ENCODE data around the gene NOBOX. TPM values are rescaled to one million over a fixed set of nuclear protein-coding genes. Genes with fewer than 3 reads are reported as not detected.
"Not testable (repeated sequence)": the region's sequence is repeated elsewhere in the genome, so short reads cannot be mapped to it uniquely, and the experiment has no call there.

The NOBOX gene
- total RNA-seq, 1 donor, result not detected

- no peaks in the 10 kb centered on the region for H3K4me1 ChIP-seq (ENCODE audit: insufficient read depth, low read length)
- no peak overlapping the region for H3K4me3 ChIP-seq (ENCODE audit: low read length)
- H3K9me3 ChIP-seq (ENCODE audit: low read depth, low read length), result no peaks in the 10 kb centered on the region
- no peaks in the 10 kb centered on the region for H3K27me3 ChIP-seq (ENCODE audit: insufficient read depth, low read length)
These were observed 24.8 kb downstream of the NOBOX start for GRCh38 chr7:144378651-144379050.

- not testable (repeated sequence) for H3K4me1 ChIP-seq (ENCODE audit: insufficient read depth, low read length); H3K27me3 ChIP-seq (ENCODE audit: insufficient read depth, low read length); H3K4me3 ChIP-seq (ENCODE audit: low read length); H3K9me3 ChIP-seq (ENCODE audit: low read depth, low read length)
These were observed 34.3 kb downstream of the NOBOX start for GRCh38 chr7:144369221-144369620.

- not testable (repeated sequence) for H3K4me3 ChIP-seq (ENCODE audit: low read length); H3K4me1 ChIP-seq (ENCODE audit: insufficient read depth, low read length); H3K27me3 ChIP-seq (ENCODE audit: insufficient read depth, low read length); H3K9me3 ChIP-seq (ENCODE audit: low read depth, low read length)
These were observed 36.2 kb downstream of the NOBOX start for GRCh38 chr7:144367250-144367649.

GRCh38 chr7:144365523-144365922, 38.0 kb downstream of the NOBOX start:
- H3K9me3 ChIP-seq (ENCODE audit: low read depth, low read length); H3K4me1 ChIP-seq (ENCODE audit: insufficient read depth, low read length); H3K27me3 ChIP-seq (ENCODE audit: insufficient read depth, low read length); H3K4me3 ChIP-seq (ENCODE audit: low read length): not testable (repeated sequence)

GRCh38 chr7:144362061-144362460, 41.4 kb downstream of the NOBOX start:
- H3K27me3 ChIP-seq (ENCODE audit: insufficient read depth, low read length); H3K4me3 ChIP-seq (ENCODE audit: low read length); H3K4me1 ChIP-seq (ENCODE audit: insufficient read depth, low read length); H3K9me3 ChIP-seq (ENCODE audit: low read depth, low read length): not testable (repeated sequence)

GRCh38 chr7:144356860-144357259, 46.6 kb downstream of the NOBOX start:
- not testable (repeated sequence) for H3K9me3 ChIP-seq (ENCODE audit: low read depth, low read length); H3K4me3 ChIP-seq (ENCODE audit: low read length); H3K27me3 ChIP-seq (ENCODE audit: insufficient read depth, low read length); H3K4me1 ChIP-seq (ENCODE audit: insufficient read depth, low read length)

- H3K9me3 ChIP-seq (ENCODE audit: low read depth, low read length); H3K4me1 ChIP-seq (ENCODE audit: insufficient read depth, low read length); H3K4me3 ChIP-seq (ENCODE audit: low read length); H3K27me3 ChIP-seq (ENCODE audit: insufficient read depth, low read length): not testable (repeated sequence)
These were observed 47.3 kb downstream of the NOBOX start for GRCh38 chr7:144356185-144356584.

GRCh38 chr7:144355176-144355822, 48.2 kb downstream of the NOBOX start, which contains the start of gene ARHGEF5:
TSS of gene ARHGEF5 (plus strand) at chr7:144355402. CDS start at chr7:144362670, 7,268 bp downstream.
- H3K4me1 ChIP-seq (ENCODE audit: insufficient read depth, low read length); H3K4me3 ChIP-seq (ENCODE audit: low read length); H3K27me3 ChIP-seq (ENCODE audit: insufficient read depth, low read length); H3K9me3 ChIP-seq (ENCODE audit: low read depth, low read length): not testable (repeated sequence)

GRCh38 chr7:144351667-144352066, 51.8 kb downstream of the NOBOX start:
- H3K4me1 ChIP-seq (ENCODE audit: insufficient read depth, low read length); H3K4me3 ChIP-seq (ENCODE audit: low read length); H3K9me3 ChIP-seq (ENCODE audit: low read depth, low read length); H3K27me3 ChIP-seq (ENCODE audit: insufficient read depth, low read length): not testable (repeated sequence)

- H3K9me3 ChIP-seq (ENCODE audit: low read depth, low read length); H3K4me1 ChIP-seq (ENCODE audit: insufficient read depth, low read length); H3K27me3 ChIP-seq (ENCODE audit: insufficient read depth, low read length); H3K4me3 ChIP-seq (ENCODE audit: low read length): not testable (repeated sequence)
These were observed 54.9 kb downstream of the NOBOX start for GRCh38 chr7:144348625-144349024.

Other genes starting within 250 kb of the NOBOX start
- gene CTAGE4, start 220.2 kb downstream of the NOBOX start, total RNA-seq, result 2.0 TPM
- gene ARHGEF35, start 207.9 kb downstream of the NOBOX start, total RNA-seq, result 1.2 TPM
- 0.10 TPM for gene OR2A42, start 164.1 kb downstream of the NOBOX start, total RNA-seq
- 3.6 TPM for gene OR2A7, start 138.9 kb downstream of the NOBOX start, total RNA-seq
- 0.73 TPM for gene CTAGE8, start 134.4 kb downstream of the NOBOX start, total RNA-seq
- gene OR2A1, start 91.3 kb downstream of the NOBOX start, total RNA-seq, result not detected
- 5.1 TPM for gene ARHGEF5, start 48.3 kb downstream of the NOBOX start, total RNA-seq

Measured in mononuclear cell (primary cell).